Gastroesophageal sphincter (tissue), 3 donors: Measurements from ENCODE around the gene CSTF1.

ENCODE experiments used
- POLR2AphosphoS5 ChIP-seq: sonication (generic); formaldehyde crosslinking; IDR thresholded peaks from one replicate; pipeline ENCODE4 v1.6.1; 2017; ENCODE audit warnings: antibody characterized with exemption
- TF ChIP-seq, protein P1 (sequence below), 4 experiments: fragments of 200-600 bp in 2 of 4; fragments of 450-650 bp in 2 of 4; sonication (generic) in 1 of 4; IDR thresholded peaks; one replicate each; pipeline ENCODE4 v1.5.1; 2017 to 2019; ENCODE audit warnings: antibody characterized with exemption in 4 of 4, mild to moderate bottlenecking in 2 of 4, moderate library complexity in 2 of 4

DNA sequence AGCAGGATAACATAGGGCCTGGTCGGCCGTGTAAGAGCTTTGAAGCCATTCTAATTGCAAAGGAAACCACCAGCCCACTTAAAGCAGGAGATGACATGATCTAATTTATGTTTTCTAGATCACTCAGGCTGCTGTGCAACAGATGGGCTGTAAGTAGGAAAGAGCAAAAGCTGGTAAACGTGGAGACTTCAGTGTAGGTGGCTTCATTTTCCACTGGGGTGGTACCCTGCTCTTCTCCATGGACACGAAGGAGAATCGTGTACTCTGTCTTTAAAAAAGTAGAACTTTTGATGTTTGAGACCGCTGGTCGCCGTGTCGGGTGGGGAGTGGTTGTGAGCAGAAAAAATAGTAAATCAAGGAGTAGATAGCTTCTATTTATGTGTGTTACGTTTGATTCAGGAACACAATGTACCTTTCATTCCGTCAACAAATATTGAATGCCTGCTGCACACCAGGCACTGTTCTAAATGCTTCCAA is 26.0 kb downstream of the CSTF1 start:
- TF ChIP-seq, protein P1, sequence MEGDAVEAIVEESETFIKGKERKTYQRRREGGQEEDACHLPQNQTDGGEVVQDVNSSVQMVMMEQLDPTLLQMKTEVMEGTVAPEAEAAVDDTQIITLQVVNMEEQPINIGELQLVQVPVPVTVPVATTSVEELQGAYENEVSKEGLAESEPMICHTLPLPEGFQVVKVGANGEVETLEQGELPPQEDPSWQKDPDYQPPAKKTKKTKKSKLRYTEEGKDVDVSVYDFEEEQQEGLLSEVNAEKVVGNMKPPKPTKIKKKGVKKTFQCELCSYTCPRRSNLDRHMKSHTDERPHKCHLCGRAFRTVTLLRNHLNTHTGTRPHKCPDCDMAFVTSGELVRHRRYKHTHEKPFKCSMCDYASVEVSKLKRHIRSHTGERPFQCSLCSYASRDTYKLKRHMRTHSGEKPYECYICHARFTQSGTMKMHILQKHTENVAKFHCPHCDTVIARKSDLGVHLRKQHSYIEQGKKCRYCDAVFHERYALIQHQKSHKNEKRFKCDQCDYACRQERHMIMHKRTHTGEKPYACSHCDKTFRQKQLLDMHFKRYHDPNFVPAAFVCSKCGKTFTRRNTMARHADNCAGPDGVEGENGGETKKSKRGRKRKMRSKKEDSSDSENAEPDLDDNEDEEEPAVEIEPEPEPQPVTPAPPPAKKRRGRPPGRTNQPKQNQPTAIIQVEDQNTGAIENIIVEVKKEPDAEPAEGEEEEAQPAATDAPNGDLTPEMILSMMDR (IDR thresholded peaks at IDR 0.05) = no peak
- no peak for TF ChIP-seq POLR2AphosphoS5
